Right lobe of liver (tissue), 6 donors: ENCODE results near the gene KRTAP12-4. TPM values are rescaled to one million over a fixed set of nuclear protein-coding genes. Genes with fewer than 3 reads are reported as not detected.
"Not testable (repeated sequence)": the region's sequence is repeated elsewhere in the genome, so short reads cannot be mapped to it uniquely, and the experiment has no call there.

ENCODE experiments used
- ATAC-seq, 4 donors: fragments of 200-7000 bp; cut with Tn5 transposase; one replicate each; pipeline ENCODE4 v1.9.1; 2020; ENCODE audit warnings: mild to moderate bottlenecking in 4 of 4, moderate library complexity in 4 of 4
- DNase-seq, 3 donors: peaks; one replicate each; pipeline ENCODE4 v3.0.0-alpha.2; 2020
- H3K27ac ChIP-seq, 3 donors: fragments of 200-600 bp; one replicate each; pipeline ENCODE4 v1.8.0; 2022
- H3K27me3 ChIP-seq, 2 donors: fragments of 200-600 bp; one replicate each; pipeline ENCODE4 v1.8.0; 2022
- H3K36me3 ChIP-seq, 4 donors: fragments of 200-600 bp; sonication (generic) in 1 of 4; one replicate each; pipeline versions ENCODE4 v1.5.1 to v1.8.0; 2017 to 2022; ENCODE audit warnings: control low read depth in 1 of 4
- H3K4me1 ChIP-seq, 4 donors: fragments of 200-600 bp; sonication (generic) in 1 of 4; one replicate each; pipeline versions ENCODE4 v1.5.1 to v1.8.0; 2017 to 2022; ENCODE audit warnings: control low read depth in 1 of 4
- H3K4me3 ChIP-seq, 3 donors: fragments of 200-600 bp; one replicate each; pipeline ENCODE4 v1.8.0; 2022
- H3K9me3 ChIP-seq, 4 donors: fragments of 200-600 bp; sonication (generic) in 1 of 4; one replicate each; pipeline versions ENCODE4 v1.5.1 to v1.8.0; 2017 to 2022; ENCODE audit warnings: control low read depth in 1 of 4
- POLR2A ChIP-seq: fragments of 450-650 bp; IDR thresholded peaks from one replicate; pipeline ENCODE4 v1.6.1; 2017; ENCODE audit warnings: antibody characterized with exemption, mild to moderate bottlenecking
- WGBS: methylation state at CpG from one replicate; pipeline ENCODE4 v1.1.6; 2018; ENCODE audit warnings: low coverage, low lambda C conversion rate; ENCODE audit not compliant: insufficient coverage; ENCODE audit errors: missing lambda C conversion rate; 5-methylcytosine and 5-hydroxymethylcytosine counted together
- intact Hi-C, 2 donors: fragments of 100-400 bp; cut with DNase I; formaldehyde crosslinking; loops; one replicate each; pipeline versions ENCODE4 v1.11.2 to v1.14.1; 2022
- total RNA-seq, 6 experiments: library from RNA; depleted of rRNA in 2 of 6; stranded (reverse); fragments of >200 nt in 2 of 6; fragmentation: NEBNext Ultra II Directional in 3 of 6; extraction: Animal tissue kit (Norgen Biotek cat#: 25700) in 3 of 6; gene quantifications; one replicate each; pipeline versions ENCODE4 v1.1.0 to v1.2.4, GENCODE V29; 2016 to 2023
- TF ChIP-seq, protein P1 (sequence below), 4 donors: fragments of 200-600 bp in 3 of 4; fragments of 450-650 bp in 1 of 4; IDR thresholded peaks; one replicate each; pipeline versions ENCODE4 v1.5.1 to v1.8.0; 2016 to 2022; ENCODE audit warnings: antibody characterized with exemption in 4 of 4, mild to moderate bottlenecking in 2 of 4
- donor health status: DM: no; HTN: yes; CAD: no.
- donor health status: DM: no; HTN: no; CAD: no.
- donor health status: DM: no; HTN: no; CAD: no.
- donor health status: DM: no; HTN: yes; CAD: no.
- donor health status: DM: no; HTN: yes; CAD: no.

The KRTAP12-4 gene
- total RNA-seq, 6 experiments from 2014 or later: not detected

DNA sequence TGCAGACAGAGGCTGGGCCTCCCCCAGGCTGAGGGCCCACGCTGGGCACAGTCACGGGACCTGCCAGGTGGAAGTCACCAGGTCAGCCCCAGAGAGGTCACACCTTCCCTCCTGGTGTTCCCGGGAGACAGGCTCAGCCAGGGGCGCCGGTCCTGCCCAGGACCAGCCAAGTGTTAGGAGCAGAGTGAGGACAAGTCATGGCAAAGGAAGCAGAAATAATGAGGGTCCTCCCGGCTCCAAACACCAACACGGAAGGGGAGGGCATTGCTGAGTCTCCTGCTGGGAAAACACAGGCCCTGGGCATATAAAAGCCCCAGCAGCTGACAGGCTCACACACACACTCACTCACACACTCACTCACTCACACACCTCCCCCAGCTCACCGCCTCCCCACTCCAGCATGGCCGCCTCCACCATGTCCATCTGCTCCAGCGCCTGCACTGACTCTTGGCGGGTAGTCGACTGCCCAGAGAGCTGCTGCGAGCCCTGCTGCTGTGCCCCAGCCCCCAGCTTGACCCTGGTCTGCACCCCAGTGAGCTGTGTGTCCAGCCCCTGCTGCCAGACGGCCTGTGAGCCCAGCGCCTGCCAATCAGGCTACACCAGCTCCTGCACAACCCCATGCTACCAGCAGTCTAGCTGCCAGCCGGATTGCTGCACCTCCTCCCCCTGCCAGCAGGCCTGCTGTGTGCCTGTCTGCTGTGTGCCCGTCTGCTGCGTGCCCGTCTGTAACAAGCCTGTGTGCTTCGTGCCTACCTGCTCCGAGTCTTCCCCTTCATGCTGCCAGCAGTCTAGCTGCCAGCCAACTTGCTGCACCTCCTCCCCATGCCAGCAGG lies 17.2 kb downstream of the KRTAP12-4 start, which contains the start of gene KRTAP10-10:
Gene KRTAP10-10 (plus strand): TSS at position 339 of the 833 bp plus-strand sequence. CDS start 62 bp downstream, at position 401.
- Histone ChIP-seq H3K4me3 (no peak within 1 kb of the TSS), H3K9me3 (peaks cover 0 to 4% (median 0%) of the 10 kb centered on the region in 4 donors), H3K27me3 (no peaks in the 10 kb centered on the region), H3K36me3 (no peaks in the 10 kb centered on the region), H3K4me1 (no peaks in the 10 kb centered on the region), H3K27ac (no peak within 1 kb of the TSS)
- intact Hi-C loops: no loop called here
- WGBS: 57% methylated on average over 9 of the region's 21 CpGs
- ATAC-seq (peak in 1 of 4 donors; percentile 18), DNase-seq (no peak)
- no peak for TF ChIP-seq POLR2A
- TF ChIP-seq, protein P1, sequence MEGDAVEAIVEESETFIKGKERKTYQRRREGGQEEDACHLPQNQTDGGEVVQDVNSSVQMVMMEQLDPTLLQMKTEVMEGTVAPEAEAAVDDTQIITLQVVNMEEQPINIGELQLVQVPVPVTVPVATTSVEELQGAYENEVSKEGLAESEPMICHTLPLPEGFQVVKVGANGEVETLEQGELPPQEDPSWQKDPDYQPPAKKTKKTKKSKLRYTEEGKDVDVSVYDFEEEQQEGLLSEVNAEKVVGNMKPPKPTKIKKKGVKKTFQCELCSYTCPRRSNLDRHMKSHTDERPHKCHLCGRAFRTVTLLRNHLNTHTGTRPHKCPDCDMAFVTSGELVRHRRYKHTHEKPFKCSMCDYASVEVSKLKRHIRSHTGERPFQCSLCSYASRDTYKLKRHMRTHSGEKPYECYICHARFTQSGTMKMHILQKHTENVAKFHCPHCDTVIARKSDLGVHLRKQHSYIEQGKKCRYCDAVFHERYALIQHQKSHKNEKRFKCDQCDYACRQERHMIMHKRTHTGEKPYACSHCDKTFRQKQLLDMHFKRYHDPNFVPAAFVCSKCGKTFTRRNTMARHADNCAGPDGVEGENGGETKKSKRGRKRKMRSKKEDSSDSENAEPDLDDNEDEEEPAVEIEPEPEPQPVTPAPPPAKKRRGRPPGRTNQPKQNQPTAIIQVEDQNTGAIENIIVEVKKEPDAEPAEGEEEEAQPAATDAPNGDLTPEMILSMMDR (IDR thresholded peaks at IDR 0.05): no peak

DNA sequence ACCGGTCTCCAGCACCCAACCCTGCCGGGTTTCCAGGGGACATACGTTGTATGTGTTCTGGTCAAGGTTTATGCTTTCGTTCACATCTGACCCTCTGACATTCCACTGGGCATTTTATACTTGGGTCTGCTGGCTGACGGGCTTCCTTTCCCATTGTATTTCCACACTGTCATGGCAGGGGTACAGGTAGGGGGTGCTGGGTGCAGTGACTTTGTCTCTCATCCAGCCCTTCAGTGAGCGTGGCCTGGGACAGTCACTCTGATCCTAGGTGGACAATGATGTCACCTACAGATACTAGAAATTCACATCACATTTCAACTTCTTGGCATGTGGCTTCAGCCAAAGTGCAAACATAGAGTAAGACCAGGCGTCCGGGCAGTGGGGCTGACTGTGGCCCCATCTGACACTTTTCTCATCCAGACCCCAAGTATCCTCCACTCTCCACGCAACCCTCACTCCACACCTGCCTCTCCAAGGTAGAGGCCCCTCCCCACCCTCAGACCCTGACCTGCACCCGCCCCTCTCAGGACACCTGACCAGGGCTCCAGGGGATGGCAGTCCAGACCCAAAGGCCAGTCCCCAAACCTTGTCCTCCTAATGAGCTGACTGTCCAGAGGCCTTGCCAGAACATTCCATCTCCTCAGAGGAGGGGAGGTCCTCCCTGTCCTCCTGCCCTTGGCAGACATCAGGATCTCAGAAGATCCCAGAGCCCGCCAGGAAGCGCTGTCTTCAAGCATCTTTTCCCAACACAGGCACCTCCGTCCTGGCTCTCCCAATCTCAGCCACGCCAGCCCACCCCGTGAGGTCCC lies 18.0 kb downstream of the KRTAP12-4 start:
- peaks cover 0 to 4% (median 0%) of the 10 kb centered on the region in 4 donors for H3K9me3 ChIP-seq
- DNase-seq: no peak
- no peaks in the 10 kb centered on the region for H3K4me1 ChIP-seq
- TF ChIP-seq POLR2A: no peak
- TF ChIP-seq, protein P1 (IDR thresholded peaks at IDR 0.05): no peak
- H3K4me3 ChIP-seq: no peak overlapping the region
- H3K27ac ChIP-seq: no peak overlapping the region
- ATAC-seq: peak in 1 of 4 donors; percentile 27
- H3K36me3 ChIP-seq: no peaks in the 10 kb centered on the region
- 72% methylated on average over 11 of the region's 15 CpGs for WGBS
- H3K27me3 ChIP-seq: no peaks in the 10 kb centered on the region
- intact Hi-C loops: no loop called here

DNA sequence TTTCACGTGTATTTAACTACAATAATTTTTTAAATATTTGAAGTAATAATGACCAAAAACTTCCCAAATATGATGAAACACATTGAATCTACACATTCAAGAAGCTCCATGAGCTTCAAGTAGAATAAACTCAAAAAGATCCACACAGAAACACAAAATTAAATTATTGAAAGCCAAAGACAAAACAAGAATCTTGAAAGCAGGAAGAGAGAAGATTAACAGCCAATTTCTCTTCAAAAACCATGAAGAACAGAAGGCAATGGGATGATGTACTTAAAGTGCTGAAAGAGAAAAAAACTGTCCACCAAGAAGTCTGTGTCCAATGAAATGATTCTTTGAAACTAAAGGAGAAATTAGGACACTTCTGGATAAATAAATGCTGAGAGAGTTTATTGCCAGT lies 22.4 kb downstream of the KRTAP12-4 start:
- intact Hi-C loops: no loop called here
- no peaks in the 10 kb centered on the region for H3K36me3 ChIP-seq
- TF ChIP-seq POLR2A: no peak
- no peak overlapping the region for H3K4me3 ChIP-seq
- H3K27ac ChIP-seq: no peak overlapping the region
- H3K9me3 ChIP-seq: peaks cover 0 to 7% (median 0%) of the 10 kb centered on the region in 4 donors
- ATAC-seq (no peak), DNase-seq (no peak)
- no peaks in the 10 kb centered on the region for H3K27me3 ChIP-seq
- 50% methylated on average over 1 of the region's 1 CpG for WGBS
- no peaks in the 10 kb centered on the region for H3K4me1 ChIP-seq

DNA sequence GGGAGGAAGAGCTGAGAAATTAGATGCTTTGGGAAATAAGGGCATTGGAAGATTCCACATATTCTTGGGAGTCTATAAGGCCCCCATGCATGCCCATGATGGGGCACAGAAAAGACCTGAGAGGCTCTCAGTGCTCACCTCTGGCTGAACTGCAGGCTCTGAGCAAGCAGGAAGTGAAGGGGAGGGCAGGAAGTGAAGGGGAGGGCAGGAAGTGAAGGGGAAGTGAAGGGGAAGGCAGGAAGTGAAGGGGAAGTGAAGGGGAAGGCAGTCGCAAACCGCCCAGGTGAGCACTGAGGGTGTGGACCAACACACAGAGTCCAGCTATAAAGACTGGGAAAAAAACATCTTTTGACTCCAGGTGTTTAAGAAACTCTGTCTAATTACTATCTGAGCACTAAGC lies 24.0 kb downstream of the KRTAP12-4 start:
- H3K9me3 ChIP-seq: peaks cover 0 to 7% (median 0%) of the 10 kb centered on the region in 4 donors
- intact Hi-C loops: no loop called here

DNA sequence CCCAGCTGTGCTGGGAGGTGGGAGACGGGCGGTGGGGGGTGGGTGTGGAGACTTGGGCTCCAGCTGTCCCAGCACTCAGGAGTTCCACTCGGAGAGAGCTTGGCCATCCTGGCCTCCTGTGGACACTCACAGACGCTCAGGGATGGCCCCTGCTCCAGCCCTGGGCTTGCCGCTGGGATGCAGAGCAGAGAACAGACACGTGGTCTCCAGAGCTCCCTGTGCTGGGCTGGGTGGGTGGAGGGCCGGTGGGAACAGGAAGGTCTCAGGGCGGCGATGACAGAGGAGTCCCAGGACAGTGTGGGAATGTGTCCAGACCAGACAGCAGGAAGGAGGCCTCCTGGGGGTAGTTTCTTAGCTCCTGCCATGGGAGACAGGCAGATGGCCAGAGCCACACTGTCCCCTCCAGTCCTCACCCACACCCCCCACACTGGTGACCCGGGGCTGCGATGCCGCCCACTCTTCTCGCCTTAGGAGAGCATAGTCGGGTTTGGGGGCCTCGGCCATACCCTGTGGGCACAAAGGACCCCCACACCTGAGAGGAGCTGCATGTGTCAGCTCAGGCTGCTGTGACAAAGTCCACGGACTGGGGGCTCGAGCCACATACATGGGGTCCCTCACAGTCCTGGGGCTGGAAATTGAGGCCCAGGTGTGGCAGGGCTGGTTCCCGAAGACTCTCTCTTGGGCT lies 25.6 kb downstream of the KRTAP12-4 start:
- H3K4me3 ChIP-seq: no peak overlapping the region
- DNase-seq: no peak
- intact Hi-C loops: no loop called here
- TF ChIP-seq, protein P1 (IDR thresholded peaks at IDR 0.05): no peak
- no peak for TF ChIP-seq POLR2A
- ATAC-seq: peak in 1 of 4 donors; percentile 29
- peaks cover 0 to 7% (median 0%) of the 10 kb centered on the region in 4 donors for H3K9me3 ChIP-seq
- H3K27me3 ChIP-seq: no peaks in the 10 kb centered on the region
- WGBS: 71% methylated on average over 6 of the region's 18 CpGs
- no peaks in the 10 kb centered on the region for H3K4me1 ChIP-seq
- no peak overlapping the region for H3K27ac ChIP-seq
- H3K36me3 ChIP-seq: no peaks in the 10 kb centered on the region

More for the DNA sequence above, 24.0 kb downstream of the KRTAP12-4 start:
- Histone ChIP-seq H3K4me3 (no peak overlapping the region), H3K27me3 (no peaks in the 10 kb centered on the region), H3K4me1 (no peaks in the 10 kb centered on the region), H3K36me3 (no peaks in the 10 kb centered on the region), H3K27ac (no peak overlapping the region)
- 63% methylated on average over 2 of the region's 2 CpGs for WGBS
- ATAC-seq (no peak), DNase-seq (no peak)
- no peak for TF ChIP-seq POLR2A

DNA sequence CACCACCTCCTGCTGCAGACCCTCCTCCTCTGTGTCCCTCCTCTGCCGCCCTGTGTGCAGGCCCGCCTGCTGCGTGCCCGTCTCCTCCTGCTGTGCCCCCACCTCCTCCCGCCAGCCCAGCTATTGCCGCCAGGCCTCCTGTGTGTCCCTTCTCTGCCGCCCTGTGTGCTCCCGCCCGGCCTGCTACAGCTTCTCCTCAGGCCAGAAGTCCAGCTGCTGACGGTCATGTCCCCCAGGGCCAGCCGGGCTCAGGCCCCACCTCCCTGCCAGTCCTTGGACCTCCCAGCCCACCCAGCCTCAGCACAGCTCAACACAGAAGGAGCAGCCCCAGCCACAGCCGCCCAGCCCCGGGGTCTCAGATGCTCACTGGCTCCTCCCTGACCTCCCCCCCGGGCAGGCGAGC lies 26.6 kb downstream of the KRTAP12-4 start:
- 64% methylated on average over 7 of the region's 15 CpGs for WGBS

DNA sequence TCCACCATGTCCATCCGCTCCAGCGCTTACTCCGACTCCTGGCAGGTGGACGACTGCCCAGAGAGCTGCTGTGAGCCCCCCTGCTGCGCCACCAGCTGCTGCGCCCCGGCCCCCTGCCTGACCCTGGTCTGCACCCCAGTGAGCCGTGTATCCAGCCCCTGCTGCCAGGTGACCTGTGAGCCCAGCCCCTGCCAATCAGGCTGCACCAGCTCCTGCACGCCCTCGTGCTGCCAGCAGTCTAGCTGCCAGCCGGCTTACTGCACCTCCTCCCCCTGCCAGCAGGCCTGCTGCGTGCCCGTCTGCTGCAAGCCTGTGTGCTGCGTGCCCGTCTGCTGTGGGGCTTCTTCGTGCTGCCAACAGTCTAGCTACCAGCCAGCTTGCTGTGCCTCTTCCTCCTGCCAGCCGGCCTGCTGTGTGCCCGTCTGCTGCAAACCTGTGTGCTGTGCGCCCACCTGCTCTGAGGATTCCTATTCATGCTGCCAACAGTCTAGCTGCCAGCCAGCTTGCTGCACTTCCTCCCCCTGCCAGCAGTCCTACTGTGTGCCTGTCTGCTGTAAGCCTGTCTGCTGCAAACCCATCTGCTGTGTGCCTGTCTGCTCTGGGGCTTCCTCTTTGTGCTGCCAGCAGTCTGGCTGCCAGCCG lies 27.2 kb downstream of the KRTAP12-4 start:
- H3K27me3 ChIP-seq, DNase-seq, H3K27ac ChIP-seq, H3K9me3 ChIP-seq, ATAC-seq, H3K36me3 ChIP-seq, H3K4me1 ChIP-seq, intact Hi-C loops, H3K4me3 ChIP-seq: not testable (repeated sequence)
- WGBS: 68% methylated on average over 4 of the region's 20 CpGs

More for the DNA sequence above, 26.6 kb downstream of the KRTAP12-4 start:
- H3K27me3 ChIP-seq, H3K36me3 ChIP-seq, DNase-seq, H3K4me1 ChIP-seq, H3K27ac ChIP-seq, intact Hi-C loops, ATAC-seq, H3K9me3 ChIP-seq, H3K4me3 ChIP-seq: not testable (repeated sequence)
